ENCODE results near the gene EPHA8. TPM values are rescaled to one million over a fixed set of nuclear protein-coding genes. Genes with fewer than 3 reads are reported as not detected.

EPHA8 gene
- polyA plus RNA-seq, result 0.25 to 8.2 TPM (median 1.0 TPM) in 3 replicates
- polyA plus RNA-seq (2011; ENCODE audit: low read depth), result 0.44 TPM
- 1.3 and 4.9 TPM in 2 replicates for polyA plus RNA-seq (2011; cell fraction: cytosol; rRNA removed)
- polyA plus RNA-seq (2011; cell fraction: nucleus; rRNA removed), result 2.2 and 5.1 TPM in 2 replicates
- 0.21 and 2.3 TPM in 2 replicates for polyA plus RNA-seq (2012; ENCODE audit: low replicate concordance)
- polyA minus RNA-seq, result 0.16 to 3.9 TPM (median 0.54 TPM) in 3 replicates
- 10.6 TPM for polyA minus RNA-seq (2011; cell fraction: cytosol; rRNA and poly(A)+ RNA removed)
- 2.2 and 3.6 TPM in 2 replicates for polyA minus RNA-seq (2011; cell fraction: nucleus; rRNA and poly(A)+ RNA removed)

DNA sequence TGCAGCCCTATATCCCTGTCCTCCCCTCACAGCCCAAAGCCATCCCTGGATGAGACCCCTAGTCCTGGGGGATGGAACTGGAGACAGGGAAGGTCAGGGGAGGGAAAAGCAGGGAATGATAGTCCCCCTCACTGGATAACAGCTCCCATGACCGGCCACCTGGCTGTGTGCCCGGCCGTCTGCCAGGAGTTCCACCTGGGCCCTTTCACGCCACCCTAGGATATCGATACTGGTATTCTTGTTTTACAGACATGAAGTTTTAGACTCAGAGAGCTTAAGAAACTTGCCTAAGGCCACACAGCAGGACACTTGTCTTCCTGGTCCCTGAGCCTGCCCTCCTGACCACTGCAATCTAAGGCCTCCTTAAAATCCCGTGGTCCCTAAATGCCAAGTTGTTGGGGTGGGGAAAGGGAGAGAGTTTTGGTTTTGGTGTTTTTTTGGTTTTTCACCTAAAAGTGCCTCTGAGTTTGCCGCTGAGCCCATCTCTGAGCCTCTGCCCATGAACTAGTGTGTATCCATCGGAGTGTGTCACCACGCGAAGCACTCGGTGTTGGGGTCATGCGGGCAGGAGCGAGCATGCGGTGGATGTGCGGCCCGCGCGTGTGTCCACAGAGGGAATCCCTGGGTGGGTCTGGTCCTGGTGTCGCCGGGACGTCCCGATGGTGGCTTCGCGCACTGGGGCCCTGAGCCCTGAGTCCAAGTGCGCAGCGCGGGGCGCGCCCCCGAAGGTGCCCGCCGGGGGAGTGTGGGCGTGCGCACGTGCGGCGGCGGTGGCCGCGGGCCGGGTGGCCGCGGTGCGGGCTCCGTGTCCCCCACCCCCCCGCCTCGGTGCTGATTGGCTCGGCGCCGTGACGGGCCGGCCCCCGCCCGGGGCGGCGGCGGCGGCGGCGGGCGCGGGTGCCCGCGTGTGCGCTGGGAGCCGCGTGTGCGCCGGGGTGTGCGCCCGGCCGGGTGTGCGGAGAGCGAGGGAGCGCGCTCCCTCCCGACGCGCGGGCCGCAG, at the start of gene EPHA8:
EPHA8 (plus strand) TSS at position 906 of the 1,000 bp plus-strand sequence. CDS start 147 bp downstream, outside the sequence.
- Histone ChIP-seq H3K9ac (ENCODE audit: control insufficient read depth, extremely low read depth, insufficient read depth, low read length) (no peak within 1 kb of the TSS), H3K9me1 (ENCODE audit: control insufficient read depth, extremely low read depth, insufficient read depth, low read length) (no peaks in the 10 kb centered on the region), H3K79me2 (ENCODE audit: control insufficient read depth, insufficient read depth, low read length) (no peaks in the 10 kb centered on the region), H3K9me3 (ENCODE audit: control insufficient read depth, low read depth, low read length) (no peaks in the 10 kb centered on the region), H3K27ac (ENCODE audit: control insufficient read depth, insufficient read depth, low read length) (no peak within 1 kb of the TSS), H3K4me2 (ENCODE audit: control insufficient read depth, extremely low read depth, insufficient read depth, low read depth, low read length) (no peak within 1 kb of the TSS), H3K4me1 (ENCODE audit: control insufficient read depth, extremely low read depth, insufficient read depth, low read length) (no peaks in the 10 kb centered on the region), H2AFZ (ENCODE audit: control insufficient read depth, low read length) (no peak within 1 kb of the TSS), H3K36me3 (ENCODE audit: control insufficient read depth in 2 of 2, extremely low read depth in 1 of 2, insufficient read depth in 2 of 2, low read length in 2 of 2) (no peaks in the 10 kb centered on the region), H3K27me3 (ENCODE audit: control insufficient read depth, extremely low read depth, insufficient read depth, low read length) (peaks cover 54% of the 10 kb centered on the region), H4K20me1 (ENCODE audit: control insufficient read depth, extremely low read depth, insufficient read depth, low read length) (no peaks in the 10 kb centered on the region), H3K4me3 (ENCODE audit: control insufficient read depth in 2 of 3, extremely low read depth in 1 of 3, insufficient read depth in 2 of 3, low read depth in 1 of 3, low read length in 3 of 3) (peak within 1 kb of the TSS in 1 of 3 experiments; percentile 20)
- DNase-seq (ENCODE audit: low read depth, low spot score), result no peak
- TF ChIP-seq, protein P1, sequence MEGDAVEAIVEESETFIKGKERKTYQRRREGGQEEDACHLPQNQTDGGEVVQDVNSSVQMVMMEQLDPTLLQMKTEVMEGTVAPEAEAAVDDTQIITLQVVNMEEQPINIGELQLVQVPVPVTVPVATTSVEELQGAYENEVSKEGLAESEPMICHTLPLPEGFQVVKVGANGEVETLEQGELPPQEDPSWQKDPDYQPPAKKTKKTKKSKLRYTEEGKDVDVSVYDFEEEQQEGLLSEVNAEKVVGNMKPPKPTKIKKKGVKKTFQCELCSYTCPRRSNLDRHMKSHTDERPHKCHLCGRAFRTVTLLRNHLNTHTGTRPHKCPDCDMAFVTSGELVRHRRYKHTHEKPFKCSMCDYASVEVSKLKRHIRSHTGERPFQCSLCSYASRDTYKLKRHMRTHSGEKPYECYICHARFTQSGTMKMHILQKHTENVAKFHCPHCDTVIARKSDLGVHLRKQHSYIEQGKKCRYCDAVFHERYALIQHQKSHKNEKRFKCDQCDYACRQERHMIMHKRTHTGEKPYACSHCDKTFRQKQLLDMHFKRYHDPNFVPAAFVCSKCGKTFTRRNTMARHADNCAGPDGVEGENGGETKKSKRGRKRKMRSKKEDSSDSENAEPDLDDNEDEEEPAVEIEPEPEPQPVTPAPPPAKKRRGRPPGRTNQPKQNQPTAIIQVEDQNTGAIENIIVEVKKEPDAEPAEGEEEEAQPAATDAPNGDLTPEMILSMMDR (optimal IDR thresholded peaks at IDR 0.05 in 1 of 3, IDR thresholded peaks at IDR 0.05 in 1 of 3, conservative IDR thresholded peaks at IDR 0.05 in 1 of 3; ENCODE audit: extremely low read depth in 1 of 3, insufficient read depth in 2 of 3, low read length in 3 of 3), result no peak
- TF ChIP-seq EZH2 (IDR thresholded peaks at IDR 0.05; ENCODE audit: low read length), result peak; percentile 95
- dilution Hi-C loops (cut with MboI; ENCODE audit: extremely low pct_ligation_motif_present, low sequenced_read_pairs), result no loop called here
- no peak for FAIRE-seq

DNA sequence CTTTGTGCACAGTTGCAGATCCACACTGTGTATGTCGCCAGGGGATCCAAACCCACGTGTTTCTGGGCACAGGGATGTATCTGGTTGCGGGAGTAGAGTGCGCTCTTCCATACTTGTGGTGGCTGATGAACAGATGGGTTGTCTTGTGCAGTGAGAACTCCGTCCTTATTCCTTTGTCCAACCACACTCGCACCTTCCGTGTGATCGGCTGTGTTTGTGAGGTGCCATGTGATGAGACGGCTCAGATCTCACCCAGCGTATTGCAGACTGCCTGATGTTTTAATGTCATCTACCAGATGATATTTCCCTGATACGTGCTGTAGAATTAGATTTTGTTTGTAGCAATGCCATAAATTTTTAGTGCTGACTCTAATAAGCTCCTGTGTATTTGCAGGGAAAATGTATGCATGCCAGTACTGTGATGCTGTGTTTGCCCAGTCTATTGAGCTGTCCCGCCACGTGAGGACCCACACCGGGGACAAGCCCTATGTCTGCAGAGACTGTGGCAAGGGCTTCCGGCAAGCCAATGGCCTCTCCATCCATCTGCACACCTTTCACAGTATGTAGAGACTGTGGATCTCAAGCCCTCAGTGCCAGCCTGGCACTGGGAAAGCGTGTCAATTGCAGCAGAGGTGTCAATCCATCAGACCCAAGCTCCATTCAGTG, 46.2 kb upstream of the EPHA8 start:
- Histone ChIP-seq H3K9me1 (ENCODE audit: control insufficient read depth, extremely low read depth, insufficient read depth, low read length) (no peaks in the 10 kb centered on the region), H3K4me2 (ENCODE audit: control insufficient read depth, extremely low read depth, insufficient read depth, low read depth, low read length) (no peak overlapping the region), H3K36me3 (ENCODE audit: control insufficient read depth in 2 of 2, extremely low read depth in 1 of 2, insufficient read depth in 2 of 2, low read length in 2 of 2) (peaks cover 34 to 49% of the 10 kb centered on the region in 2 experiments), H3K27me3 (ENCODE audit: control insufficient read depth, extremely low read depth, insufficient read depth, low read length) (no peaks in the 10 kb centered on the region), H4K20me1 (ENCODE audit: control insufficient read depth, extremely low read depth, insufficient read depth, low read length) (no peaks in the 10 kb centered on the region), H3K4me3 (ENCODE audit: control insufficient read depth in 2 of 3, extremely low read depth in 1 of 3, insufficient read depth in 2 of 3, low read depth in 1 of 3, low read length in 3 of 3) (no peak overlapping the region), H2AFZ (ENCODE audit: control insufficient read depth, low read length) (no peak overlapping the region), H3K4me1 (ENCODE audit: control insufficient read depth, extremely low read depth, insufficient read depth, low read length) (no peaks in the 10 kb centered on the region), H3K9ac (ENCODE audit: control insufficient read depth, extremely low read depth, insufficient read depth, low read length) (no peak overlapping the region), H3K9me3 (ENCODE audit: control insufficient read depth, low read depth, low read length) (no peaks in the 10 kb centered on the region), H3K79me2 (ENCODE audit: control insufficient read depth, insufficient read depth, low read length) (no peaks in the 10 kb centered on the region), H3K27ac (ENCODE audit: control insufficient read depth, insufficient read depth, low read length) (no peak overlapping the region)
- dilution Hi-C loops (cut with MboI; ENCODE audit: extremely low pct_ligation_motif_present, low sequenced_read_pairs), result no loop called here
- DNase-seq (ENCODE audit: low read depth, low spot score), result no peak
- peak; percentile 17 for FAIRE-seq
- no peak for TF ChIP-seq EZH2 (IDR thresholded peaks at IDR 0.05; ENCODE audit: low read length)
- TF ChIP-seq, protein P1 (optimal IDR thresholded peaks at IDR 0.05 in 1 of 3, IDR thresholded peaks at IDR 0.05 in 1 of 3, conservative IDR thresholded peaks at IDR 0.05 in 1 of 3; ENCODE audit: extremely low read depth in 1 of 3, insufficient read depth in 2 of 3, low read length in 3 of 3), result no peak

All from keratinocyte (primary cell).